Lower leg skin (tissue), 3 donors: ENCODE data around the gene SORD.

Source experiments
- POLR2A ChIP-seq, 2 donors: fragments of 450-650 bp; IDR thresholded peaks; one replicate each; pipeline ENCODE4 v1.6.1; 2016 to 2017; ENCODE audit warnings: antibody characterized with exemption in 2 of 2, mild to moderate bottlenecking in 1 of 2, moderate library complexity in 1 of 2
- TF ChIP-seq, protein P1 (sequence below), 3 donors: fragments of 450-650 bp; IDR thresholded peaks; one replicate each; pipeline ENCODE4 v1.5.1; 2016; ENCODE audit warnings: antibody characterized with exemption in 3 of 3, mild to moderate bottlenecking in 3 of 3, moderate library complexity in 2 of 3

DNA sequence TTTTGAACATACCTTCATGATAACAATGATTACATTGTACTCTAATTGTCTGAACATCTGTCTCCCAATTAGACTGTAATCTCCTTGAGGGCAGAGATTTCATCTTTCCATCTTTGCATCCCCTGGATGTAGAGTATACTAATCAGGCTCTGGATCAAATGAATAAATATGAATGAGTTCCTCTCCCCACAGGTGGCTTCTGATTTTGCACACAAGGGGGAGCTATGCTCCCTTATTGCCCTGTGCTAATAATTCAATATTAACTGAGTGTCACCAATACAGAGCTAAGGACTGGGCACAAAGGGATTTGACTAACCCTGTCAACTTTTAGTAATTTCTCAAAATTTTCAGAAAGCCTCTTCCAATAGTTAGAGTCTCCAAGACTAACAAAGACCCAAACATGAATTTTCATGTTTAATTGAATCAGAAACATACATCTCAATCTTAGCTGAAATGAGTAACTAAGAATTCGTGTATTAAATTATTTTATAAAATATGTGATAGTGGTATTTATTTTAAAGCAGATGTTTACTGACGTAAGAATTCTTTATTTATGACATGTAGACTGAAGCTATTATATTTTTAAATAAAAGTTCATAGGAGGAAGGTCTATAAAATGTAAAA is 103.7 kb downstream of the SORD start:
- TF ChIP-seq, protein P1, sequence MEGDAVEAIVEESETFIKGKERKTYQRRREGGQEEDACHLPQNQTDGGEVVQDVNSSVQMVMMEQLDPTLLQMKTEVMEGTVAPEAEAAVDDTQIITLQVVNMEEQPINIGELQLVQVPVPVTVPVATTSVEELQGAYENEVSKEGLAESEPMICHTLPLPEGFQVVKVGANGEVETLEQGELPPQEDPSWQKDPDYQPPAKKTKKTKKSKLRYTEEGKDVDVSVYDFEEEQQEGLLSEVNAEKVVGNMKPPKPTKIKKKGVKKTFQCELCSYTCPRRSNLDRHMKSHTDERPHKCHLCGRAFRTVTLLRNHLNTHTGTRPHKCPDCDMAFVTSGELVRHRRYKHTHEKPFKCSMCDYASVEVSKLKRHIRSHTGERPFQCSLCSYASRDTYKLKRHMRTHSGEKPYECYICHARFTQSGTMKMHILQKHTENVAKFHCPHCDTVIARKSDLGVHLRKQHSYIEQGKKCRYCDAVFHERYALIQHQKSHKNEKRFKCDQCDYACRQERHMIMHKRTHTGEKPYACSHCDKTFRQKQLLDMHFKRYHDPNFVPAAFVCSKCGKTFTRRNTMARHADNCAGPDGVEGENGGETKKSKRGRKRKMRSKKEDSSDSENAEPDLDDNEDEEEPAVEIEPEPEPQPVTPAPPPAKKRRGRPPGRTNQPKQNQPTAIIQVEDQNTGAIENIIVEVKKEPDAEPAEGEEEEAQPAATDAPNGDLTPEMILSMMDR (IDR thresholded peaks at IDR 0.05) = no peak
- no peak for TF ChIP-seq POLR2A (IDR thresholded peaks at IDR 0.05)
